Frontal cortex (tissue), 4 donors: Measurements from ENCODE around the gene ACAP1. TPM values are rescaled to one million over a fixed set of nuclear protein-coding genes. Genes with fewer than 3 reads are reported as not detected.

Experiments used
- DNase-seq, 2 donors: peaks; one replicate each; pipeline ENCODE4 v3.0.0; 2012; ENCODE audit warnings: low spot score in 2 of 2
- FAIRE-seq: peaks from 2 replicates; lab custom pipeline; 2012; peaks lifted over from hg19 to GRCh38; lab: Jason Lieb, UNC
- total RNA-seq: library from RNA; depleted of rRNA; stranded (reverse); fragments of >200 nt; gene quantifications from one replicate; pipeline ENCODE4 v1.2.3, GENCODE V29; 2014
- donor health status: control.
- donor health status: control.
- donor health status: control.

Gene ACAP1, protein sequence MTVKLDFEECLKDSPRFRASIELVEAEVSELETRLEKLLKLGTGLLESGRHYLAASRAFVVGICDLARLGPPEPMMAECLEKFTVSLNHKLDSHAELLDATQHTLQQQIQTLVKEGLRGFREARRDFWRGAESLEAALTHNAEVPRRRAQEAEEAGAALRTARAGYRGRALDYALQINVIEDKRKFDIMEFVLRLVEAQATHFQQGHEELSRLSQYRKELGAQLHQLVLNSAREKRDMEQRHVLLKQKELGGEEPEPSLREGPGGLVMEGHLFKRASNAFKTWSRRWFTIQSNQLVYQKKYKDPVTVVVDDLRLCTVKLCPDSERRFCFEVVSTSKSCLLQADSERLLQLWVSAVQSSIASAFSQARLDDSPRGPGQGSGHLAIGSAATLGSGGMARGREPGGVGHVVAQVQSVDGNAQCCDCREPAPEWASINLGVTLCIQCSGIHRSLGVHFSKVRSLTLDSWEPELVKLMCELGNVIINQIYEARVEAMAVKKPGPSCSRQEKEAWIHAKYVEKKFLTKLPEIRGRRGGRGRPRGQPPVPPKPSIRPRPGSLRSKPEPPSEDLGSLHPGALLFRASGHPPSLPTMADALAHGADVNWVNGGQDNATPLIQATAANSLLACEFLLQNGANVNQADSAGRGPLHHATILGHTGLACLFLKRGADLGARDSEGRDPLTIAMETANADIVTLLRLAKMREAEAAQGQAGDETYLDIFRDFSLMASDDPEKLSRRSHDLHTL
- total RNA-seq, result 0.41 TPM

GRCh38 chr17:7336240-7337175, at the start of gene ACAP1:
TSS of gene ACAP1 (plus strand) at chr17:7336529. CDS start at chr17:7336735, 206 bp downstream.
- no peak for FAIRE-seq
- no peak for DNase-seq

DNA sequence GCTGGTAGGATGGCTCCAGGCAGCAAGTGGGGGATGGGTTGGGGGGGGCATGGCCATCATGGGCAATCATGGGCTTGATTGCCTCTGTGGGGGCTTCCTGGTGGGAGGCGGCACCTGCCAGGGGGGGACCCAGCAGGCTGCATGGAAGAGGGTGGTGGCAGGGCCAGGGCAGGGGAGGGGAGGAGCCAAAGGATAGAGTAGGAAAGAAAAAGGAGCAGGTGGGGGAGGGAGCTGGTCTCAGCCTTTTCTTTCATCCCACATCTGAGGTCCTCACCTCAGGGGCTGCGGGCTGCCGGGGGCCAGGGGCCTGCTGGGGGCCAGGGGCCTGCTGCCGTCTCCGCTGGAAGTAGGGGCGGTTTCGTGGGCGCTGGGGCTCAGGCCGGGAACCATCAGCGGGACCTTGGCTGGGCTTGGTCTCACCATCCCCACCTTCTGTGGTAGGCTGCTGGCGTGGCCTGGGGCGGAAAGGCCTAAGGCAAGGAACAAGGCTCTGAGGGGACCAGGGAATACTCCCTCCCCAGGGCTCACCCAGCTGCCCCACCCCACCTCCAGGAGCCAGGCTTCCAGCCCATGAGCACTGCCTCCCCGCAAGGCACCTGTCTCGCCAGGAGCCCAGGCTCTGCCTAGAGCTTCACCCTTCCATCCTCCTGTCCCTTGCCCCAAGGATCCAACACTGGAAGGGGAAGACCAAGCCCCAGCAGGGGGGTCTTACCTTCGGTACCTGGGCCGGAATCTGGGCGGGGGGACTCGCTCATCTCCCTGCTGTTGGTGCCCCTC, 46.9 kb upstream of the ACAP1 start:
- no peak for FAIRE-seq
- DNase-seq, result peak in 1 of 2 donors; percentile 20

- FAIRE-seq (no peak), DNase-seq (no peak)
Observed at GRCh38 chr17:7290166-7290565, 46.2 kb upstream of the ACAP1 start.

GRCh38 chr17:7290685-7291084, 45.6 kb upstream of the ACAP1 start:
- no peak for FAIRE-seq
- peak in 1 of 2 donors; percentile 17 for DNase-seq

DNA sequence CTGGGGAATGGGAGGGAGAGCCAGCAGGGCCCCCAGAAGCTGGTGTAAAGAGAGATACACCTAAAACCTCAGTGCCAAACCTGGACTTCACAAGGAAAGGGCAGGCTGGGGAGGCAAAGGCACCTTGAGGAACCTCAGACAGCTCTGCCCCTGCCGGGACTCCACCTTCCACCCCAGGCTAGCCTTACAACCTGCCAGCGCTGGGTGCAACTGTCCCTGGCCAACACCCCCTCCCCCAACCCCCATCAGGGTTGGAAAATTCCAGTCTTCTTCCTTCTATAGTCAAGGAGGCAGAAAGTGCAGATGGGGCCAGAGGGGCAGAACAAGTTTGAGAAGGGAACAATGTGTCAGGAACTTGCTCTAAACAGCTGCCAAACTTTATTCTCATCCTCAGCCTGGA, 44.1 kb upstream of the ACAP1 start:
- peak in 1 of 2 donors; percentile 21 for DNase-seq
- FAIRE-seq, result no peak

DNA sequence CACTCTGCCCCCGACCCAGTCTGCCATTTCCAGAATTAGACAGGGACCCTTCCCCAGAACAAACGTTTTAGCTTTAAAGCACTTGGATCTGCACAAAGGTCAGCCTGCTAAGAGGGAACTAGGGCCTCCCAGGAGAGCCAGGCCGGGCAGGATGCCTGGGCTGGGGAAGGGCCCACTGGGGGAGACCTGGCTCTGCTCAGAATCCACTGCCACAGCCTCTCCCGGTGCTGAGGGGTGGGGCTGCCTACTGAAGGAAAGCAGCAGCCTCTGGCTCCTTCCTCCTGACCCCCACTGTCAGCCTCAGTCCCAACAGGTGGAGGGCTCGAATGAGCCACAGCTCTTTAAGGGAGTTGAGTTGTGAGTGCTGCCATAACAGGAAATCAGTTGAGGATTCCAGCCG, 43.6 kb upstream of the ACAP1 start:
- DNase-seq (peak in 1 of 2 donors; percentile 46), FAIRE-seq (no peak)

DNA sequence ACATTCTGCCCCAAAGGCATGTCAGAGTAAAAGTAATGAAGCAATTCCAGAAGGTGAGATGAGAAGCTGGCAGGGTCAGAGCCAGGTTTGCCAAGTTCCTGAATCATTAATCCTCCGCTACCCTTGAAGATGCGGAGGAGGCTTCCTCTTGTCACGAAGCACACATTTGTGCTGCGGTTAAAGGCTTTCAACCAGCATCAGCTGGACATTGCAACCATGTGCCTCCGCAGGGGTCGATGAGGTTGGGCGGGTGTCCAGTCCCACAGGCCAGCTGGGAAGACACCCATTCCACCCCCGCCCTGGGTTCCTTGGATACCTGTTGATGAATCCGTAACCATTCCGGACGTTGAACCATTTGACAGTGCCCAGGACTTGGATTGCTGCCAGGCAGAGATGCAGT, 43.2 kb upstream of the ACAP1 start:
- FAIRE-seq (no peak), DNase-seq (peak in 1 of 2 donors; percentile 40)

- no peak for DNase-seq
- no peak for FAIRE-seq
Observed at GRCh38 chr17:7293816-7294613, 42.3 kb upstream of the ACAP1 start.

DNA sequence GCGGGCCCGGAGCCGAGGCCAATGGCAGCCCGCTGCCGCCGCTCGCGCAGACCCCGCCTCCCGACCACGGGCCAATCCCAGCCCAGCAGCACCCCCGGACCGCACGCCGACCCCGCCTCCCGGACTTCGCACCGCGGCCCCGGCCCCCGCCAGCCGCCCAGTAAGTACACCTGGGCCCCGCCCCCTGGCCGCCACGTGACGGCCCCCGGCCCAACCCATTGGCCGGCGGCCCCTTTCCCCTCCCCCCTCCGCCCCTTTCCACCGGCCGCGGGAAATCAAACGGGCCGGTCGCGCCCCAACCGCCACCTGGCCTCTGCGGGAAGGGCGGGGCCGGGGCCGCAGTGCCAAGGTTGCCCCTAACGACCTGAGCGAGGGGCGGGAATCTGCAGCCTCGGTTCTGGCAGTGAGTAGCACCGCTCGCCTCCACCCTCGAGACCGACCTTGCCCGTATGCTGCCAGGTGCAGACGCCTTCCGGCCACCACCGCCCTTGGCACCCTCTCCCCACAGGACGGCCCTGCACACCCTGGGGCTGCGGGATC, 41.6 kb upstream of the ACAP1 start, which contains the start of gene YBX2:
TSS of gene YBX2 (minus strand) at position 26 of the 540 bp plus-strand sequence. CDS start 139 bp downstream, outside the sequence.
- FAIRE-seq (no peak), DNase-seq (peak; percentile 77 to 86)

DNA sequence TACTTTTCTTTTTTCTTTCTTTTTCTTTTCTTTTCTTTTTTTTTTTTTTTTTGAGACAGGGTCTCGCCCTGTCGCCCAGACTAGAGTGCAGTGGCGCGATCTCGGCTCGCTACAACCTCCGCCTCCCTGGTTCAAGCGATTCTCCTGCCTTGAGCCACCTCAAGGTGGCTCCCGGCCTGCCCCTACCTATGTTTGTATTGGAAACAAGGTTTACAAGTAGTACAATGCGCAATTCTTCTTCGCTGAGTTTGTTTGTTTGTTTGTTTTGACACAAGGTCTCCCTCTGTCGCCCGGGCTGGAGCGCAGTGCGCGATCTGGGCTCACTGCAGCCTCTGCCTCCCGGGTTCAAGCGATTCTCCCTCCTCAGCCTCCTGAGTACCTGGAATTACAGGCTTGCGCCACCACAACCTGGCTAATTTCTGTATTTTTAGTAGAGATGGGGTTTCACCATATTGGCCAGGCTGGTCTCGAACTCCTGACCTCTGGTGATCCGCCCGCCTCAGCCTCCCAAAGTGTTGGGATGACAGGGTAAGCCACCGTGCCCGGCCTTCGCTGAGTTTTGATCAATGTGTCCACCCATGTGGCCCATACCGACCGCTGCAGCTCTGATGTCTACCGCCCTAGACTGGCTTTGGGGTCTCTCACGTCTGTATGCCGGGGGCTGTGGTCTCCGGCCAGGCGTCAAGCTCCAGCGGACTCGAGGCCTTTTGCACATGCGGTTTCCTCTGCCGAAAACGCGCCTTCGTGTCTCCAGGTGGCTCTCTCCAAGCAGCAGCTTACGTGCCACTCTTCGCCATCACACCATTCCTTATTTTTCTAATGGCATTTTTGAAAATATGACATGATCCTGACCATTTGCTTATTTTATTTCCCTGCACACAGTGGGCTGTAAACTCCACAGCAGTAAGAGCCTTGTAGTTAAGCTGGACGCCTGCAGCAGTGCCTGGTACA, 40.8 kb upstream of the ACAP1 start:
- FAIRE-seq (no peak), DNase-seq (no peak)

GRCh38 chr17:7296189-7296861, 40.0 kb upstream of the ACAP1 start:
- FAIRE-seq (no peak), DNase-seq (peak; percentile 89 to 94)

DNA sequence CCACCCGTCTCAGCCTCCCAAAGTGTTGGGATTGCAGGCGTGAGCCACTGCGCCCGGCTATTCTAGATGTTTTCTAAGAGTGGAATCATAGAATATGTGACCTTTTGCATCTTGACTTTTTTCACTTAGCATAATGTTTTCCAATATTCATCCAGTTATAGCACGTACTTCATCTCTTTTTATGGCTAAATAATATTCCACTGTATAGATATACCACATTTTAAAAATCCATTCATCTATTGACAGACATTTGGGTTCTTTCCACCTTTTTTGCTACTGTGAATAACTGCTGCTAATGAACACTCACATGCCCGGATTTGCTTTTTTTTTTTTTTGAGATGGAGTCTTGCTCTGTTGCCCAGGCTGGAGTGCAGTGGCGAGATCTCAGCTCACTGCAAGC, 32.1 kb upstream of the ACAP1 start:
- DNase-seq, result no peak
- no peak for FAIRE-seq

DNA sequence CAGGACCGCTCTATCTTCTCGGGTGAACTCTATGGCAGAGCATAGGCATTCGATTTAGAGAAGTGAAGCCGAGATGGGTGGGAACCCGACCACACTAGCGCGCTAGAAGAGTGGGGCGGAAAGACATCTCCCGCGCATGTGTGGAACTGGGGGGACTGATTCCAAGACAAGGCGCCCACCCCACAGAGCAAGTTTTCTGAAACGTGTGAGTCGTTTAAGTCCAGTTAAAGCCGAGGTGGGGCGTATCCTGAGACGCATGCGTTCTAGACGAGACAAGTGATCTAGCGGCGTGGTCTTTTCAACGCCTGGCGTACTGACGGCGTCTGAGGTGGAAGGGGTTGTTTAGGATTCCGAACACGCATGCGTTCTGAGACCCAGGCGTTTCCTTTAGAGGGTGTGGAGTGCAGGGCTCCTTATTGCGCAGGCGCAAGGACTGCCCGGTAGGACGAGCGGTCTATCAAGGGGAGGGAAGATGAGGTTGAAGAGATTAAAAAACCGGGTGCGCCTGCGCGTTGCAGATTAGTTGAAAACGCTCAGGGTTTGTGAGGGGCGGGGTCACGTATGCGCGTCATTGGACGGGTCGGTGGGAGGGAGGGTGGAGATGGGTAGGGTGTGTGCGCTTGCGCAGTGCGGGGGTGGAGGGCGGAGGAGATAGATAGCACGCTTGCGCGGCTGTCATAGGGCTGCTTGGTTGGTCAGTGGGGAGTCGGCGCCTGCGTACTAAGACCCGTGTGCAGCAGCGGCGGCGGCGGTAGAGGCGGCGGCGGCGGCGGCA, 29.2 kb upstream of the ACAP1 start, which contains the start of gene EIF5A:
TSS of gene EIF5A (plus strand) at position 718 of the 775 bp plus-strand sequence. CDS start 2,008 bp downstream, outside the sequence.
- no peak for FAIRE-seq
- DNase-seq, result peak; percentile 96 to 97

- peak; percentile 57 to 69 for DNase-seq
- no peak for FAIRE-seq
Observed at GRCh38 chr17:7307686-7308624, 28.4 kb upstream of the ACAP1 start.
